Measurements from ENCODE around the gene CFAP97D1.

The CFAP97D1 gene

DNA sequence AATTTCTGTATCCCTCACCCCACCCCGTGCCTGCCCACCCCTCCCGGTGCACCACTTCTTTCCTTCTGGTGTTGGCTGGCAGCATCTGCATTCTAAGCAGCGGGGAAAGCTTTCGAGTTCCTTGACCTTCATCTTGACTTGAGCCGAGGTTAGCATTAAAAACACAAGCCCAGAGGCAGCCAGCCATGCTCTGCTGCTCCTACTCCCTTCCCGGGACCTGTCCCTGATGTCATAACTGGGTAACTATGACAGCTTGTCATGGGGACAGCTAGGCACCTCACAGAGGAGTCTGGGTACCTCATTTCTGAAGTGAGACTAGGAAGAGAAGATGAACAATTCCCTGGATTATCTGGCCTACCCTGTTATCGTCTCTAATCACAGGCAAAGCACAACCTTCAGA lies at the start of gene CFAP97D1:
TSS of gene CFAP97D1 (plus strand) at position 301 of the 400 bp plus-strand sequence. CDS start at position 329, 28 bp downstream.
- H3K4me3 ChIP-seq (ENCODE audit: low read length): peak within 1 kb of the TSS; percentile 76
- TF ChIP-seq, protein P1, sequence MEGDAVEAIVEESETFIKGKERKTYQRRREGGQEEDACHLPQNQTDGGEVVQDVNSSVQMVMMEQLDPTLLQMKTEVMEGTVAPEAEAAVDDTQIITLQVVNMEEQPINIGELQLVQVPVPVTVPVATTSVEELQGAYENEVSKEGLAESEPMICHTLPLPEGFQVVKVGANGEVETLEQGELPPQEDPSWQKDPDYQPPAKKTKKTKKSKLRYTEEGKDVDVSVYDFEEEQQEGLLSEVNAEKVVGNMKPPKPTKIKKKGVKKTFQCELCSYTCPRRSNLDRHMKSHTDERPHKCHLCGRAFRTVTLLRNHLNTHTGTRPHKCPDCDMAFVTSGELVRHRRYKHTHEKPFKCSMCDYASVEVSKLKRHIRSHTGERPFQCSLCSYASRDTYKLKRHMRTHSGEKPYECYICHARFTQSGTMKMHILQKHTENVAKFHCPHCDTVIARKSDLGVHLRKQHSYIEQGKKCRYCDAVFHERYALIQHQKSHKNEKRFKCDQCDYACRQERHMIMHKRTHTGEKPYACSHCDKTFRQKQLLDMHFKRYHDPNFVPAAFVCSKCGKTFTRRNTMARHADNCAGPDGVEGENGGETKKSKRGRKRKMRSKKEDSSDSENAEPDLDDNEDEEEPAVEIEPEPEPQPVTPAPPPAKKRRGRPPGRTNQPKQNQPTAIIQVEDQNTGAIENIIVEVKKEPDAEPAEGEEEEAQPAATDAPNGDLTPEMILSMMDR (conservative IDR thresholded peaks at IDR 0.05; ENCODE audit: low read depth, low read length): no peak
- no peak for DNase-seq (ENCODE audit: low read depth)

GRCh38 chr17:43732958-43733357 lies 47.3 kb upstream of the CFAP97D1 start:
- TF ChIP-seq, protein P1 (conservative IDR thresholded peaks at IDR 0.05; ENCODE audit: low read depth, low read length): no peak
- no peak overlapping the region for H3K4me3 ChIP-seq (ENCODE audit: low read length)
- DNase-seq (ENCODE audit: low read depth): no peak

DNA sequence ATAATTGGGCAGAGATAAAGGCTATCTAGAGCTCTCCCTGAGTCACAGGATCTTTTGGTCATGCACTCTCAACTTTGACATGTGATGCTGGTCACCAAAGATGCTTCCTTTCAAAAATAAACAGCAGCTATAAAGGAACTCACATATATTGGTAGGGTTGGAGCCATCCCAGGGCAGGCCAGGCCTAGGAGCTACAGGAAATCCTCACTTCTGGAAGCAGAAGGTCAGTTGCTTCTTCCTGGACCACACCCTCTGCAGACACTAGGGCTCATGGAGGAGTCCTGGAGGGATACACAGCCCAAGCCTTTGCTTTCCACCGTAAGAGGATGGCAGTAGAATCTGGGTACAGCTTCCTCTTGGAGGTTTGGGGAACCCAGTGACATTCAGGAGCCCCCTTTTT lies 46.3 kb upstream of the CFAP97D1 start:
- no peak overlapping the region for H3K4me3 ChIP-seq (ENCODE audit: low read length)
- TF ChIP-seq, protein P1 (conservative IDR thresholded peaks at IDR 0.05; ENCODE audit: low read depth, low read length): no peak

GRCh38 chr17:43734376-43734775 lies 45.9 kb upstream of the CFAP97D1 start:
- no peak overlapping the region for H3K4me3 ChIP-seq (ENCODE audit: low read length)
- TF ChIP-seq, protein P1 (conservative IDR thresholded peaks at IDR 0.05; ENCODE audit: low read depth, low read length): no peak
- no peak for DNase-seq (ENCODE audit: low read depth)

More for the DNA sequence above, 46.3 kb upstream of the CFAP97D1 start:
- no peak for DNase-seq (ENCODE audit: low read depth)

DNA sequence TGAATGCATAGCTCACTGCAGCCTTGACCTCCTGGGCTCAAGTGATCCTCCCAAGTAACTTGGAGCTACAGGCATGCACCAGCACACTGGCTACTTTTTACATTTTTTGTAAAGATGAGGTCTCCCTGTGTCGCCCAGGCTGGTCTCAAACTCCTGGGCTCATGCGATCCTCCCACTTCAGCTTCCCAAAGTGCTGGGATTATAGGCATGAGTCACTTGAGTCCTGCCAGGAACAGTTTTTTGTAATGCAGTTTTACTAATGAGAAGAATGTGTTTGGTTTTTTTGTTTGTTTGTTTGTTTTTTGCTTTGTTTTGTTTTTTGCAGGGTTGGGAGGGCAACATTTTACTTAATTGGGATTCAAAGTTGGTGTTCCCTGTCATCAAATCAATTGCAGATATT lies 43.8 kb upstream of the CFAP97D1 start:
- H3K4me3 ChIP-seq (ENCODE audit: low read length): no peak overlapping the region
- DNase-seq (ENCODE audit: low read depth): no peak
- TF ChIP-seq, protein P1 (conservative IDR thresholded peaks at IDR 0.05; ENCODE audit: low read depth, low read length): no peak

GRCh38 chr17:43737722-43738121 lies 42.5 kb upstream of the CFAP97D1 start:
- DNase-seq (ENCODE audit: low read depth): no peak
- TF ChIP-seq, protein P1 (conservative IDR thresholded peaks at IDR 0.05; ENCODE audit: low read depth, low read length): no peak
- H3K4me3 ChIP-seq (ENCODE audit: low read length): no peak overlapping the region

GRCh38 chr17:43740541-43740940 lies 39.7 kb upstream of the CFAP97D1 start:
- TF ChIP-seq, protein P1 (conservative IDR thresholded peaks at IDR 0.05; ENCODE audit: low read depth, low read length): no peak
- no peak for DNase-seq (ENCODE audit: low read depth)
- no peak overlapping the region for H3K4me3 ChIP-seq (ENCODE audit: low read length)

Measured in retinal pigment epithelial cell (primary cell).